ENCODE data around the gene ISYNA1.
A peak's percentile ranks its signal among the peaks of the same experiment; 100 is the strongest.

Gene ISYNA1

GRCh38 chr19:18442941-18443340 is 5.0 kb upstream of the ISYNA1 start:
- no peak for DNase-seq

GRCh38 chr19:18441804-18442788 is 4.2 kb upstream of the ISYNA1 start:
- no peak for DNase-seq

- no peak for DNase-seq
Observed at GRCh38 chr19:18440936-18441803, 3.2 kb upstream of the ISYNA1 start.

- DNase-seq, result no peak
Observed at GRCh38 chr19:18440415-18440877, 2.5 kb upstream of the ISYNA1 start.

GRCh38 chr19:18439910-18440237 is 1.9 kb upstream of the ISYNA1 start:
- no peak for DNase-seq

- DNase-seq, result peak; percentile 75
Observed at GRCh38 chr19:18439025-18439909, 1.3 kb upstream of the ISYNA1 start.

- DNase-seq, result peak; percentile 88
Observed at GRCh38 chr19:18438331-18439024, 545 bp upstream of the ISYNA1 start.

- DNase-seq, result peak; percentile 93
Observed at GRCh38 chr19:18436671-18437490, 1.1 kb downstream of the ISYNA1 start.

GRCh38 chr19:18435842-18436670 is 1.9 kb downstream of the ISYNA1 start:
- peak; percentile 39 for DNase-seq

GRCh38 chr19:18435178-18435841 is 2.6 kb downstream of the ISYNA1 start:
- no peak for DNase-seq

GRCh38 chr19:18434411-18435175 is 3.3 kb downstream of the ISYNA1 start:
- no peak for DNase-seq

- peak; percentile 80 for DNase-seq
Observed at GRCh38 chr19:18433735-18434398, 4.1 kb downstream of the ISYNA1 start.

- peak; percentile 80 for DNase-seq
Observed at GRCh38 chr19:18433015-18433691, 4.8 kb downstream of the ISYNA1 start.

- DNase-seq, result peak; percentile 54
Observed at GRCh38 chr19:18432275-18433014, 5.5 kb downstream of the ISYNA1 start.

- no peak for DNase-seq
Observed at GRCh38 chr19:18431351-18432197, 6.4 kb downstream of the ISYNA1 start.

Data from eye (tissue), 1 donor.